Measurements from ENCODE around the gene CSNK2A2. TPM values are rescaled to one million over a fixed set of nuclear protein-coding genes. Genes with fewer than 3 reads are reported as not detected.
A peak's percentile ranks its signal among the peaks of the same experiment; 100 is the strongest.

CSNK2A2 gene
- total and polyA plus RNA-seq, 2 experiments from 2014 or later: 44.7 to 102 TPM

DNA sequence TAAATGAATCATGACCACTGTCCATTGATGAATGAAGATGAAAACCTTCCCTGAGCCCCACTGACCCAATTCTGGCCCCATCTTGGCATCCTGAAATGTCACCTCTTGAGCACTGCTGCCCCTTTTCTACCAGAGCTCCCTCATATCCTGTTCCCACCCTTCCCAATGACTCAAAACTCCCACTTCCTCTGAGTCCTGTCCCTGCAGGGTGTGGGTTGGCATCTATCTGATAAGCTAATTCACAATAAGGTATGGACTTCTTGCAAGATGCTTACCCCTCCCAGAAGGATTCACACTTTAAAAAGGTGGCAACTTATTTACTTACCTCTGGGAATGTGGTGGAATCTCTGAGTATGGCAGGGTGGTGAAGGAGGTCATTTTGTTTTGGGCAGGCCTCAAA is 13.3 kb upstream of the CSNK2A2 start:
- TF ChIP-seq NANOG (IDR thresholded peaks at IDR 0.05; ENCODE audit: borderline replicate concordance): no peak
- no peak for TF ChIP-seq EZH2phosphoT487 (IDR thresholded peaks at IDR 0.05; ENCODE audit: unreplicated experiment)
- TF ChIP-seq CTCF (conservative IDR thresholded peaks at IDR 0.05; ENCODE audit: low read depth in 2 of 2): no peak
- TF ChIP-seq ZNF114 (CRISPR knock-in tag; IDR thresholded peaks at IDR 0.05): no peak
- TF ChIP-seq ZNF331 (CRISPR knock-in tag; IDR thresholded peaks at IDR 0.05; ENCODE audit: low read depth): no peak
- TF ChIP-seq JUNB (IDR thresholded peaks at IDR 0.05; ENCODE audit: unreplicated experiment): no peak
- TF ChIP-seq, protein P1, sequence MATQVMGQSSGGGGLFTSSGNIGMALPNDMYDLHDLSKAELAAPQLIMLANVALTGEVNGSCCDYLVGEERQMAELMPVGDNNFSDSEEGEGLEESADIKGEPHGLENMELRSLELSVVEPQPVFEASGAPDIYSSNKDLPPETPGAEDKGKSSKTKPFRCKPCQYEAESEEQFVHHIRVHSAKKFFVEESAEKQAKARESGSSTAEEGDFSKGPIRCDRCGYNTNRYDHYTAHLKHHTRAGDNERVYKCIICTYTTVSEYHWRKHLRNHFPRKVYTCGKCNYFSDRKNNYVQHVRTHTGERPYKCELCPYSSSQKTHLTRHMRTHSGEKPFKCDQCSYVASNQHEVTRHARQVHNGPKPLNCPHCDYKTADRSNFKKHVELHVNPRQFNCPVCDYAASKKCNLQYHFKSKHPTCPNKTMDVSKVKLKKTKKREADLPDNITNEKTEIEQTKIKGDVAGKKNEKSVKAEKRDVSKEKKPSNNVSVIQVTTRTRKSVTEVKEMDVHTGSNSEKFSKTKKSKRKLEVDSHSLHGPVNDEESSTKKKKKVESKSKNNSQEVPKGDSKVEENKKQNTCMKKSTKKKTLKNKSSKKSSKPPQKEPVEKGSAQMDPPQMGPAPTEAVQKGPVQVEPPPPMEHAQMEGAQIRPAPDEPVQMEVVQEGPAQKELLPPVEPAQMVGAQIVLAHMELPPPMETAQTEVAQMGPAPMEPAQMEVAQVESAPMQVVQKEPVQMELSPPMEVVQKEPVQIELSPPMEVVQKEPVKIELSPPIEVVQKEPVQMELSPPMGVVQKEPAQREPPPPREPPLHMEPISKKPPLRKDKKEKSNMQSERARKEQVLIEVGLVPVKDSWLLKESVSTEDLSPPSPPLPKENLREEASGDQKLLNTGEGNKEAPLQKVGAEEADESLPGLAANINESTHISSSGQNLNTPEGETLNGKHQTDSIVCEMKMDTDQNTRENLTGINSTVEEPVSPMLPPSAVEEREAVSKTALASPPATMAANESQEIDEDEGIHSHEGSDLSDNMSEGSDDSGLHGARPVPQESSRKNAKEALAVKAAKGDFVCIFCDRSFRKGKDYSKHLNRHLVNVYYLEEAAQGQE (IDR thresholded peaks at IDR 0.05; ENCODE audit: unreplicated experiment): no peak
- Mint-ChIP-seq H3K27me3 (ENCODE audit: insufficient read depth, low read depth, poor library complexity) (peaks cover 7% of the 10 kb centered on the region), H3K4me3 (no peak overlapping the region), H3K9me3 (no peaks in the 10 kb centered on the region), H3K36me3 (ENCODE audit: low read depth) (no peaks in the 10 kb centered on the region), H3K27ac (no peak overlapping the region), H3K4me1 (peaks cover 2% of the 10 kb centered on the region; the same call in 1 of the 3 replicates)
- no peak overlapping the region for H3K4me2 ChIP-seq
- no peaks in the 10 kb centered on the region for H3K9me2 ChIP-seq (ENCODE audit: insufficient read depth)
- no peak overlapping the region for H3K27ac ChIP-seq (ENCODE audit: low read depth)
- no peaks in the 10 kb centered on the region for H4K20me1 ChIP-seq (replicated peaks; ENCODE audit: insufficient read depth)
- ATAC-seq (no peak), DNase-seq (ENCODE audit: low spot score) (no peak)
- H3F3A ChIP-seq (replicated peaks; ENCODE audit: low read depth): no peaks in the 10 kb centered on the region
- no peaks in the 10 kb centered on the region for H3K27me3 ChIP-seq (ENCODE audit: insufficient read depth)
- no peaks in the 10 kb centered on the region for H3K36me3 ChIP-seq (ENCODE audit: insufficient read depth)
- H3K4me1 ChIP-seq (ENCODE audit: insufficient read depth): no peaks in the 10 kb centered on the region
- no peak overlapping the region for H3K4me3 ChIP-seq
- no peaks in the 10 kb centered on the region for H3K79me2 ChIP-seq (replicated peaks; ENCODE audit: insufficient read depth)
- H2AFZ ChIP-seq: no peak overlapping the region

GRCh38 chr16:58205276-58206036 is 7.5 kb upstream of the CSNK2A2 start:
- H2AFZ ChIP-seq: peak overlapping the region; percentile 86
- H3K27ac ChIP-seq (ENCODE audit: low read depth): no peak overlapping the region
- TF ChIP-seq ETS1 (IDR thresholded peaks at IDR 0.05) (no peak), POLR2AphosphoS5 (IDR thresholded peaks at IDR 0.05; ENCODE audit: low read depth) (0 out of 2 replicates have a peak, but pooled peaks have one; percentile 30)
- H3K9me2 ChIP-seq (ENCODE audit: insufficient read depth): no peaks in the 10 kb centered on the region
- no peaks in the 10 kb centered on the region for H3K79me2 ChIP-seq (replicated peaks; ENCODE audit: insufficient read depth)
- peaks cover 18% of the 10 kb centered on the region; the same call in 1 of the 2 replicates for H3K4me1 ChIP-seq (ENCODE audit: insufficient read depth)
- no peaks in the 10 kb centered on the region for H4K20me1 ChIP-seq (replicated peaks; ENCODE audit: insufficient read depth)
- no peaks in the 10 kb centered on the region for H3F3A ChIP-seq (replicated peaks; ENCODE audit: low read depth)
- ATAC-seq: peak; percentile 84
- Mint-ChIP-seq H3K36me3 (ENCODE audit: low read depth) (no peaks in the 10 kb centered on the region), H3K27ac (peak overlapping the region; percentile 78), H3K27me3 (ENCODE audit: insufficient read depth, low read depth, poor library complexity) (peaks cover 9% of the 10 kb centered on the region), H3K9me3 (no peaks in the 10 kb centered on the region), H3K4me1 (peaks cover 15% of the 10 kb centered on the region), H3K4me3 (no peak overlapping the region)
- H3K4me2 ChIP-seq: peak overlapping the region; percentile 33; the same call in 1 of the 2 replicates
- no peak overlapping the region for H3K4me3 ChIP-seq
- DNase-seq (ENCODE audit: low spot score): peak; percentile 35
- H3K27me3 ChIP-seq (ENCODE audit: insufficient read depth): no peaks in the 10 kb centered on the region
- H3K36me3 ChIP-seq (ENCODE audit: insufficient read depth): no peaks in the 10 kb centered on the region
